GM18511 (cell line): ENCODE data around the gene MFSD1.

Experiments
- ATAC-seq: cut with Tn5 transposase; IDR thresholded peaks from one replicate; pipeline ENCODE4 v1.9.1; 2021; ENCODE audit warnings: mild to moderate bottlenecking, moderate library complexity; ENCODE audit not compliant: unreplicated experiment

MFSD1 gene

GRCh38 chr3:158864492-158864891, 62.6 kb downstream of the MFSD1 start:
- ATAC-seq, result no peak

GRCh38 chr3:158875700-158876099, 73.8 kb downstream of the MFSD1 start:
- no peak for ATAC-seq
